IPS-NIHi11 (cell line): ENCODE data around the gene ZC2HC1B.

Experiments
- DNase-seq: peaks from one replicate; pipeline ENCODE4 v3.0.0; 2012; ENCODE audit warnings: mixed read lengths, low spot score

ZC2HC1B gene

GRCh38 chr6:143934331-143934730, 70.1 kb downstream of the ZC2HC1B start:
- no peak for DNase-seq

- DNase-seq, result no peak
These were observed 70.6 kb downstream of the ZC2HC1B start for GRCh38 chr6:143934867-143935266.

GRCh38 chr6:143936347-143936746, 72.1 kb downstream of the ZC2HC1B start:
- DNase-seq, result no peak

GRCh38 chr6:143936778-143937667, 72.7 kb downstream of the ZC2HC1B start:
- DNase-seq, result no peak

- DNase-seq, result no peak
These were observed 73.3 kb downstream of the ZC2HC1B start for GRCh38 chr6:143937668-143937970.

- no peak for DNase-seq
These were observed 75.1 kb downstream of the ZC2HC1B start for GRCh38 chr6:143939364-143939763.

- peak; percentile 66 for DNase-seq
These were observed 75.8 kb downstream of the ZC2HC1B start for GRCh38 chr6:143940011-143940597.

- DNase-seq, result peak; percentile 82
These were observed 77.8 kb downstream of the ZC2HC1B start for GRCh38 chr6:143941852-143942627.

- no peak for DNase-seq
These were observed 83.9 kb downstream of the ZC2HC1B start for GRCh38 chr6:143948208-143948607.

GRCh38 chr6:143949535-143949934, 85.3 kb downstream of the ZC2HC1B start:
- DNase-seq, result no peak

GRCh38 chr6:143949962-143950361, 85.7 kb downstream of the ZC2HC1B start:
- no peak for DNase-seq

- DNase-seq, result no peak
These were observed 86.6 kb downstream of the ZC2HC1B start for GRCh38 chr6:143950875-143951274.

- DNase-seq, result no peak
These were observed 87.9 kb downstream of the ZC2HC1B start for GRCh38 chr6:143952060-143952778.

- no peak for DNase-seq
These were observed 88.8 kb downstream of the ZC2HC1B start for GRCh38 chr6:143952947-143953701.

GRCh38 chr6:143953922-143954321, 89.6 kb downstream of the ZC2HC1B start:
- no peak for DNase-seq

GRCh38 chr6:143955971-143956370, 91.7 kb downstream of the ZC2HC1B start:
- no peak for DNase-seq

- no peak for DNase-seq
These were observed 93.5 kb downstream of the ZC2HC1B start for GRCh38 chr6:143957679-143958274.

- DNase-seq, result peak; percentile 63
These were observed 94.6 kb downstream of the ZC2HC1B start for GRCh38 chr6:143958839-143959399.

- DNase-seq, result no peak
These were observed 95.7 kb downstream of the ZC2HC1B start for GRCh38 chr6:143959927-143960326.

- no peak for DNase-seq
These were observed 96.8 kb downstream of the ZC2HC1B start for GRCh38 chr6:143961066-143961465.
